Rectal smooth muscle tissue (tissue), 1 donor: Measurements from ENCODE around the gene AP1M1.
A peak's percentile ranks its signal among the peaks of the same experiment; 100 is the strongest.

ENCODE experiments used
- H3K27ac ChIP-seq: one replicate; pipeline ENCODE4 v1.7.0; 2013; ENCODE audit warnings: low read depth, low read length, inconsistent platforms
- H3K27me3 ChIP-seq: one replicate; pipeline ENCODE4 v1.7.0; 2013; ENCODE audit warnings: low read length; ENCODE audit not compliant: control insufficient read depth, insufficient read depth
- H3K36me3 ChIP-seq: one replicate; pipeline ENCODE4 v1.7.0; 2013; ENCODE audit warnings: low read length; ENCODE audit not compliant: control insufficient read depth, insufficient read depth
- H3K4me1 ChIP-seq: one replicate; pipeline ENCODE4 v1.7.0; 2013; ENCODE audit warnings: low read length; ENCODE audit not compliant: control insufficient read depth, insufficient read depth
- H3K4me3 ChIP-seq: one replicate; pipeline ENCODE4 v1.7.0; 2013; ENCODE audit warnings: low read length
- H3K9ac ChIP-seq: one replicate; pipeline ENCODE4 v1.7.0; 2013; ENCODE audit warnings: low read length

AP1M1 gene

DNA sequence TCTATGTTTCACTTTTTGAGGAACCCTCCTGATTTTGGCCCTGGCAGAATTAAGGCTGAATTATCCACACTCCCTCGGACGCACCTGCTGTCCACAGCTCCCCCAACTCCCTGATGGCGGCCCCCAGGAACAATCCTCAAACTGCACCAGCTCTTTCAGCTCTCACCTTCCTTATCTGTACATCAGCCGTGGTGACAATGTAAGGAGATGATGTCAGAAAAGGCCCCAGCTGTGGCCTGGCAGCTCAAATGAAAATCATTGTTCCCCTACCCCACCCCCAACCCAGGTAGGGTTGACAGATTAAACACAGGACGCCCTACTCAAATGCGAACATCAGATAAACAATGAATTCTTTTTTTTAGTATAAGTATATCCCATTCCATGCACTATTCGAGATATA lies 91.9 kb downstream of the AP1M1 start:
- H3K4me1 ChIP-seq: peaks cover 22% of the 10 kb centered on the region
- H3K27ac ChIP-seq: no peak overlapping the region
- no peak overlapping the region for H3K9ac ChIP-seq
- H3K4me3 ChIP-seq: no peak overlapping the region
- H3K36me3 ChIP-seq: no peaks in the 10 kb centered on the region
- no peaks in the 10 kb centered on the region for H3K27me3 ChIP-seq

DNA sequence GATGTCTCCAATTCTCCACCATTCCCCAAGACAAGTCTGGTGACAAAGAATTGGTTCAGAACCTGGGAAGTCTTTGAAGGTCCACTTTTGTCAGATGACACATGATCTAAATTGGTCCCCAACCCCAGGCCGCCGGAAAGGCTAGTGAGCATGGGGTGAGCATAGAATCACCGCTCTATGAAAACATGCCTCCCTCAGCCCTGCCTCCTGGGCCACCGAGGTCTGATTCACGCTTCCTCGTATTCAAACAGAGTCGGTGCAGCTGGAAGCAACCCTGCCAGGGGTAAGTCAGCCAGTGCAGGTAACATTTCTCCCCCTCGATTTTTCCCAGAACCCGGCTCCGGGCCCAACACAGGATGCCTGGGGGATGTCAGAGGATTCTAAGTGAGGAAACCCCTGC lies 93.0 kb downstream of the AP1M1 start:
- Histone ChIP-seq H3K27me3 (no peaks in the 10 kb centered on the region), H3K27ac (no peak overlapping the region), H3K36me3 (no peaks in the 10 kb centered on the region), H3K4me3 (no peak overlapping the region), H3K4me1 (peaks cover 22% of the 10 kb centered on the region), H3K9ac (no peak overlapping the region)

DNA sequence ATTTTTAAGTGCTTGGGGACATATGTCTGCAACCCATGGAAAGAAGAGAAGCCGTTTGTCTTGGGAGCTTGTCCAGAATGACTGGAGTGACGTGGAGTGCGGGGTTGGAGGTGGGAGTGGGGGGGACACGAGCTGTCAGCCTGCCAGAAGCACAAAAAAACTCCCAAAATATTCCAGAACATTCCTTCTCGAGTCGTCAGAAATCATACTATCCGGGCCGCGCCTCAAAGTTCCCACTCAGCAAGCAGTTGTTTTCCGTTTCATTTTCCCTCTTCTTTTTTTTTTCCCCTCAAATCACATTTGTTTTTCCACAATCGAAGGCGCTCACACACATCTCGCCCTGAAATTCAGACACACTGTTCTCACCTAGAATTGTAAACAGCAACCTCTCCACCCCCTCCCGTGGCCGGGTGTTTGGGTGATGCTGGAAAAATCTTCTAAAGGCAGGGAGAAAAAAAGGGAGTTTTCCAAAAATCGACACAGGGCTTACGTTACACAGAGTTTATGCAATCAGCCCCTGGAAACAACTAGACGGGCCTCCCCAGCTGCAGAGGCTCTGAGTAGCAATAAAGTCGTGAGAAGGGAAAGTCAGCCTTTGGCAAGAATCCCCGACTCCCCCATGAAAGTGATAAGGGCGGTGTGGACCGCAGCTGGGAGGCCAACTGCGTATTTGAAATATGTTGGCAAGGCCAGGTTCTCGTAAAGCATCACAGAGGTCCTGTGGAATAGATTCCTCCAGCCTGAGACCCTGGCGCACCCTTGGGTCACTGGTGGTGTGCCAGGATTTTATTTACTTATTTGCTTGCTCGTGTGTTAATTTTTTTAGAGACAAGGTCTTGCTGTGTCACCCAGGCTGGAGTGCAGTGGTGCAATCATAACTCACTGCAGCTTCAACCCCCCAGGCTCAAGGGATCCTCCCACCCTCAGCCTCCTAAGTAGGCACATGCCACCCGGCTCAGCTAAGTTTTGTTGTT lies 95.7 kb downstream of the AP1M1 start:
- H3K4me3 ChIP-seq: peak overlapping the region; percentile 22
- H3K9ac ChIP-seq: peak overlapping the region; percentile 32
- H3K27ac ChIP-seq: peak overlapping the region; percentile 90
- no peaks in the 10 kb centered on the region for H3K27me3 ChIP-seq
- H3K4me1 ChIP-seq: peaks cover 14% of the 10 kb centered on the region
- H3K36me3 ChIP-seq: no peaks in the 10 kb centered on the region

DNA sequence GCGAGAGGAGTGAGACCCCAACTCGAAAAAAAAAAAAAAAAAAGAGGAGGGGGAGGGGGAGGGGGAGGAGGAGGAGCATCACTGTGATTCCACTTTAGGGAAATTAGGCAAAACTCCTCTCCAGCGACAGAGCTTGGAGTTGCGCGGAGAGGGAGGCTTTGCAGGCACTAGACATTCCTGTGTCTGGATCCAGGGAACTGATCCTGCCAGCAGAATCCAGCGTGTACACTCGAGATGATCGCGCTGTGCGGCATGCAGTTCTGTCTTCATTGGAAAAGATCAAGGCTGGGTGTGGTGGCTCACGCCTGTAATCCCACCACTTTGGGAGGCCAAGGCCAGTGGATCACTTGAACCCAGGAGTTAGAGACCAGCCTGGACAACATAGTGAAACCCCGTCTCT lies 97.3 kb downstream of the AP1M1 start:
- H3K4me3 ChIP-seq: no peak overlapping the region
- no peak overlapping the region for H3K9ac ChIP-seq
- H3K4me1 ChIP-seq: peaks cover 14% of the 10 kb centered on the region
- H3K27me3 ChIP-seq: no peaks in the 10 kb centered on the region
- no peak overlapping the region for H3K27ac ChIP-seq
- H3K36me3 ChIP-seq: no peaks in the 10 kb centered on the region
